Endothelial cell (in vitro differentiated cells): ENCODE measurements around the gene LRRC52. TPM values are rescaled to one million over a fixed set of nuclear protein-coding genes. Genes with fewer than 3 reads are reported as not detected.

Experiments
- DNase-seq: peaks from one replicate; pipeline ENCODE4 v3.0.0; 2021; ENCODE audit warnings: low spot score
- H3K27ac Mint-ChIP-seq: one replicate; pipeline ENCODE4 v1.8.0; 2021; ENCODE audit warnings: mixed read lengths, inconsistent platforms; ENCODE audit not compliant: unreplicated experiment
- H3K27me3 Mint-ChIP-seq: one replicate; pipeline ENCODE4 v1.8.0; 2021; ENCODE audit warnings: mild to moderate bottlenecking, moderate library complexity, mixed read lengths, inconsistent platforms; ENCODE audit not compliant: unreplicated experiment
- H3K36me3 Mint-ChIP-seq: one replicate; pipeline ENCODE4 v1.8.0; 2021; ENCODE audit warnings: mild to moderate bottlenecking, low read depth, mixed read lengths, inconsistent platforms; ENCODE audit not compliant: unreplicated experiment
- H3K4me1 Mint-ChIP-seq: one replicate; pipeline ENCODE4 v1.8.0; 2021; ENCODE audit warnings: mild to moderate bottlenecking, mixed read lengths, inconsistent platforms; ENCODE audit not compliant: unreplicated experiment
- H3K4me3 Mint-ChIP-seq: one replicate; pipeline ENCODE4 v1.8.0; 2021; ENCODE audit warnings: mild to moderate bottlenecking, mixed read lengths, inconsistent platforms; ENCODE audit not compliant: unreplicated experiment
- H3K9me3 Mint-ChIP-seq: one replicate; pipeline ENCODE4 v1.8.0; 2021; ENCODE audit warnings: mixed read lengths, inconsistent platforms; ENCODE audit not compliant: unreplicated experiment
- total RNA-seq: library from RNA; stranded (reverse); fragmentation: NEBNext Ultra II Directional; extraction: Animal tissue kit (Norgen Biotek cat#: 25700); gene quantifications from one replicate; pipeline ENCODE4 v1.2.1, GENCODE V29; 2021; ENCODE audit not compliant: unreplicated experiment
- TF ChIP-seq, protein P1 (sequence below): fragments of 200-600 bp; sonication (generic); IDR thresholded peaks from one replicate; pipeline ENCODE4 v1.5.0; 2021; ENCODE audit warnings: antibody characterized with exemption; ENCODE audit not compliant: unreplicated experiment

The LRRC52 gene
- total RNA-seq, 1 donor from 2014 or later: not detected

DNA sequence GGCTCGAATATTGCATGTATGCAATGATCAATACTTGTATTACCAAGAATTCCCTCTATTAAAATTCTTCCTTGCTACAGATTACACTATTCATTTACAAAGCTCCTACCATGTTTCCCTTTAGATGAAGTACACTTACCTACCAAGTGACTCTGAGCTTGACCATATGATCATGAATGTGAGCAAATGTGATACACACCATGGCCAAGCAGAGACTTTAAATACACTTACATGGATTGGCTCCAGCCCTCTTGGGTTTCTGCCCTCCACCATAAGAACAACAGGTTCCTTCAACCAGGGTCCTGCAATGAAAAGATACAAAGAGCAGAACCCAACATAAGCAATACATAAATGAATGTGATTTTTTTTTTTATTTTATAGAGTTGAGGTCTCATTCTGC is 30.0 kb downstream of the LRRC52 start:
- Mint-ChIP-seq H3K27ac (no peak overlapping the region), H3K9me3 (no peaks in the 10 kb centered on the region), H3K4me3 (no peak overlapping the region), H3K36me3 (no peaks in the 10 kb centered on the region), H3K4me1 (peaks cover 3% of the 10 kb centered on the region), H3K27me3 (peaks cover 2% of the 10 kb centered on the region)
- DNase-seq: no peak
- TF ChIP-seq, protein P1, sequence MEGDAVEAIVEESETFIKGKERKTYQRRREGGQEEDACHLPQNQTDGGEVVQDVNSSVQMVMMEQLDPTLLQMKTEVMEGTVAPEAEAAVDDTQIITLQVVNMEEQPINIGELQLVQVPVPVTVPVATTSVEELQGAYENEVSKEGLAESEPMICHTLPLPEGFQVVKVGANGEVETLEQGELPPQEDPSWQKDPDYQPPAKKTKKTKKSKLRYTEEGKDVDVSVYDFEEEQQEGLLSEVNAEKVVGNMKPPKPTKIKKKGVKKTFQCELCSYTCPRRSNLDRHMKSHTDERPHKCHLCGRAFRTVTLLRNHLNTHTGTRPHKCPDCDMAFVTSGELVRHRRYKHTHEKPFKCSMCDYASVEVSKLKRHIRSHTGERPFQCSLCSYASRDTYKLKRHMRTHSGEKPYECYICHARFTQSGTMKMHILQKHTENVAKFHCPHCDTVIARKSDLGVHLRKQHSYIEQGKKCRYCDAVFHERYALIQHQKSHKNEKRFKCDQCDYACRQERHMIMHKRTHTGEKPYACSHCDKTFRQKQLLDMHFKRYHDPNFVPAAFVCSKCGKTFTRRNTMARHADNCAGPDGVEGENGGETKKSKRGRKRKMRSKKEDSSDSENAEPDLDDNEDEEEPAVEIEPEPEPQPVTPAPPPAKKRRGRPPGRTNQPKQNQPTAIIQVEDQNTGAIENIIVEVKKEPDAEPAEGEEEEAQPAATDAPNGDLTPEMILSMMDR: no peak

DNA sequence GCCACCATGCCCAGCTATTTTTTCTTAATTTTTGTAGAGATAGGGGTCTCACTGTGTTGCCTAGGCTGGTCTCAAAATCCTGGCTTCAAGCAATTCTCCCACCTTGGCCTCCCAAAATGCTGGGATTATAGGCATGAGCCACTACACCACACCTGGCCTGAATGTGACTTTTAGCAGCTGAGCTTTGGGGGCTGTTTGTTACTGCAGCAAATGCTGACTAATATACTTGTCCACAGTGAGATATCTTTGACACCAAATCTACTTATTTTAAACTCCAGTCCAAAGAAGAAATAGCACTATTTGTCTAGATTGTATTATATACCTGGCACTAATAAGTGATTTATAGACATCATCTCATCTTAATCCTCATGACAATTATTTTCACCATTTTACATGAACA is 30.5 kb downstream of the LRRC52 start:
- Mint-ChIP-seq H3K27me3 (peaks cover 2% of the 10 kb centered on the region), H3K27ac (no peak overlapping the region), H3K36me3 (no peaks in the 10 kb centered on the region), H3K4me1 (peaks cover 3% of the 10 kb centered on the region), H3K9me3 (no peaks in the 10 kb centered on the region), H3K4me3 (no peak overlapping the region)
- TF ChIP-seq, protein P1: no peak
- no peak for DNase-seq

- no peak overlapping the region for H3K4me3 Mint-ChIP-seq
- H3K9me3 Mint-ChIP-seq: no peaks in the 10 kb centered on the region
- TF ChIP-seq, protein P1: no peak
- H3K27ac Mint-ChIP-seq: no peak overlapping the region
- peaks cover 3% of the 10 kb centered on the region for H3K4me1 Mint-ChIP-seq
- no peaks in the 10 kb centered on the region for H3K36me3 Mint-ChIP-seq
- peaks cover 2% of the 10 kb centered on the region for H3K27me3 Mint-ChIP-seq
- DNase-seq: no peak
Measured at GRCh38 chr1:165575468-165576099, 31.8 kb downstream of the LRRC52 start.

DNA sequence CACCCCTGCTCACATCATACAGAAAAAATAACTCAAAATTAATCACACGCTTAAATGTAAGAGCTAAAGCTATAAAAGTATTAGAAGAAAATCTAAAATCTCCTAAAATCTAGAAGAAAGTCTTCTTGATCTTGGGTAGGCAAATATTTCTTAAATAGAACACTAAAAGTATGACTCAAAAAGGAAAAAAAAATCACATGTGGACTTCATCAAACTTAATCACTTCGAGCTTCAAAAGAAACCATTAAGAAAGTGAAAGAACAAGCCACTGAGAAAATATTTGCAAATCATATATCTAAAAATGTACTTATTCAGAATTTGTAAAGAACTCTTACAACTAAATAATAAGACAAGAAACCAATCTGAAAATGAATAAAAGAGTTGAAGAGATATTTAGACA is 32.7 kb downstream of the LRRC52 start:
- TF ChIP-seq, protein P1: no peak

GRCh38 chr1:165577707-165578106 is 33.9 kb downstream of the LRRC52 start:
- DNase-seq: no peak
- no peaks in the 10 kb centered on the region for H3K9me3 Mint-ChIP-seq
- no peaks in the 10 kb centered on the region for H3K36me3 Mint-ChIP-seq
- H3K4me1 Mint-ChIP-seq: peaks cover 3% of the 10 kb centered on the region
- TF ChIP-seq, protein P1: no peak
- H3K27me3 Mint-ChIP-seq: peaks cover under 1% of the 10 kb centered on the region
- no peak overlapping the region for H3K27ac Mint-ChIP-seq
- no peak overlapping the region for H3K4me3 Mint-ChIP-seq

More for the DNA sequence above, 32.7 kb downstream of the LRRC52 start:
- DNase-seq: no peak
- H3K4me3 Mint-ChIP-seq: no peak overlapping the region
- no peaks in the 10 kb centered on the region for H3K9me3 Mint-ChIP-seq
- no peaks in the 10 kb centered on the region for H3K36me3 Mint-ChIP-seq
- peaks cover 2% of the 10 kb centered on the region for H3K27me3 Mint-ChIP-seq
- H3K4me1 Mint-ChIP-seq: peaks cover 3% of the 10 kb centered on the region
- H3K27ac Mint-ChIP-seq: no peak overlapping the region
